ENCODE results near the gene MAML2.
A peak's percentile ranks its signal among the peaks of the same experiment; 100 is the strongest.

MAML2 gene

DNA sequence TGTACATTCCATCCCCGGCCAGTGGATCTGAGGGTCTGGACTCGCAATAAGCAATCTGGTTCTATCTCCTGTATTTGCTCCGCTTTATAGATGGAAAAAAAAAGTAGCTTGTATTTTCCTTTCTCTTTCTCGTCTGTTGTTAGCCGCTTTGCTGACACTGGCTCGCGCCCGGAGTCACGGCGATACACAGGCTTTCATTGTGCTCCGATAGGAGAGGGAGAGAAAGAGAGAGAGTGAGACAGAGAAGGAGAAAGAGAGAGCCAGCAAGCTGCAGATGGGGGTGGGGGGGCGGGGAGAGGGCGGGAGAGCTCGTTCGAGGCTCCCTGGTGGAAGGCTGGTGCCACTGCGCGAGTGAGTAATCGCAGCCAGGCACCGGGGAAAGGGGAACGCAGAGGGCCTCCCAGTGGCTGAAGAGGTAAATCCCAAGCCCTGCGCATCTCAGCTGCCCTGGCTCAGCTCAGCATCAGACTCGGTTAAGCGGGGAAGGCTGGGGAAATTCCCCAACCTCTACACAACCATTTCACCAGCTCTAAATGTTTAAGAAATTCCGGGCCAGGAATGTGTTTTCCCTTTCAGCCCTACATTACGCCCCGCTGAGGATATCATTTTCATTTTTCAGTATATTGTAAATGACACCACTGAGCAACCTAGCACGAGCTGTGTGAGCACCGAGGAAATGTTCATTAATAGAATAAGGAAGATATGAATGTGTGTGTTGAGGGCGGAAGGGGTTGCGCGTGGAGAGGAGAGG, at the start of gene MAML2:
Gene MAML2 (minus strand): TSS at position 235 of the 751 bp plus-strand sequence. CDS start 1,300 bp downstream, outside the sequence.
- DNase-seq (ENCODE audit: low read depth in 2 of 3, low spot score in 2 of 3) = peak; percentile 54 to 83 (median 68)

DNA sequence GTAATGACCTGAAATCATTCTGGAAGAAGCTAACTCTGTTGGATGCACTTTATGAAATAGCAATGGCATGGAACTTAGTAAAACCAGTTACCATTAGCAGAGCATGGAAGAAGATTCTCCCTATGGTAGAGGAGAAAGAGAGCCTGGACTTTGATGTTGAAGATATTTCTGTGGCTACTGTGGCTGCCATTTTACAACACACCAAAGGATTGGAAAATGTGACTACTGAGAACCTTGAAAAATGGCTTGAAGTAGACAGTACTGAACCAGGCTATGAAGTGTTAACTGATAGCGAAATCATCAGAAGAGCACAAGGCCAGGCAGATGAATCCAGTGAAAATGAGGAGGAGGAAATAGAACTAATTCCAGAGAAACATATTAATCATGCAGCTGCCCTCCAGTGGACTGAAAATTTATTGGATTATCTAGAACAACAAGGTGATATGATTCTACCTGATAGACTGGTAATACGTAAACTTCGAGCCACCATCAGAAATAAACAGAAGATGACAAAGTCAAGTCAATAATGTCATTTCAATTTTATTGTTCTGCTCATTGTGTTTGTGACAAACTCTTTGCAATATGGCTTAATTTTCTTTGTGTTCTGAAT, 48.8 kb upstream of the MAML2 start:
- no peak for DNase-seq (ENCODE audit: low read depth in 2 of 3, low spot score in 2 of 3)

DNA sequence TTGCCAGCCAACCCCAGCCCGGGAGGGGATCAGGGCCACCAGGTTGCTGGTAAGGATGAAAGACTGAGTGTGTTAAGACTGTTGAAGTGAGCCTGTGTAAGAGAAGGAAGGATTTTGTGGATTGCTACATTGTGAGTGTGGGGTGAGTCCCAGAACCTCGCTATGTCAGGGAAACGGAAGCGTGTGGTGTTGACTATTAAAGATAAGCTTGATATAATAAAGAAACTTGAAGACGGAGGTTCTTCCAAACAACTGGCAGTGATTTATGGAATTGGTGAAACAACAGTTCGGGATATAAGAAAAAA, 47.4 kb upstream of the MAML2 start:
- no peak for DNase-seq (ENCODE audit: low read depth in 2 of 3, low spot score in 2 of 3)

DNA sequence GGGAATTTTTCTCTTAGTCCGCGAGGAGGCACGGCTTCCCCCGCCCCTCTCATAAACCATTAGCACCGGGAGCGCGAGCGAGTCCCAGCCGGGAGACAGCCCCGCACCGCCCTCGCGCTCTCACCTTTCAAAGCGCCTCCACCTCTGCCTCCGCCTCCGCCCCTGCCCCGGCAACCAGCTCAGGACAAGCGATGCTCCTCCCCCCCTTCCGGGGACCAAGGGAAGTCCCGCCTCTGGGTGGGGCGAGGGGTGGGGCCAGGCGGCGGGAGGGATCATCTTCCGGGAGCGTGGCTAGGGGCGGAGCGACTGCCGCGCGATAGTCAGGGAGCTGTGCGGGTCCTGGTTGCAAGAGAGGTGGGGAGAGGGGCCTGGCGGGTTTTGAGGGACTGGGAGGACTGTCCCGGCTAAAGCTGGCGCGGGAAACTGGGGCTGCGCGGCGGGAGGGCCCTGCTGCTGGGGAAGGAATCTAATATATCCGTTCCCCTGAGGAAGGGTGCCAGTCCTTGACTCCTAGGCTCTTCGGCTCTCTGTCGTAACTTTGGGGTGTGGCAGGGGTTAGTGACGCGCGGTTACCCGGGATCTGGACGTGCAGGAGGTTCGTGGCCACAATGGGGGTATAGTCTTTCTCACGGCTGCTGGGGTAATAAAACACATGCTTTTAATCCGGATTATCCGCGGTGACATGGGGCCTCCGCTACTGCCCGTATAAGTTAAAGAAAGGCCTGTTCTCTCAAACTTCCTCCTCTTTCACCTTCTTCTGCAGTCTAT, 46.9 kb upstream of the MAML2 start, which contains the start of the genes CCDC82 and JRKL:
Gene CCDC82 (minus strand): TSS at position 193 of the 768 bp plus-strand sequence. CDS start 5,165 bp downstream, outside the sequence.
Gene JRKL (plus strand): TSS at position 294 of the 768 bp plus-strand sequence. CDS start 637 bp downstream, outside the sequence.
- DNase-seq (ENCODE audit: low read depth in 2 of 3, low spot score in 2 of 3) = peak; percentile 93 to 96 (median 95)

DNA sequence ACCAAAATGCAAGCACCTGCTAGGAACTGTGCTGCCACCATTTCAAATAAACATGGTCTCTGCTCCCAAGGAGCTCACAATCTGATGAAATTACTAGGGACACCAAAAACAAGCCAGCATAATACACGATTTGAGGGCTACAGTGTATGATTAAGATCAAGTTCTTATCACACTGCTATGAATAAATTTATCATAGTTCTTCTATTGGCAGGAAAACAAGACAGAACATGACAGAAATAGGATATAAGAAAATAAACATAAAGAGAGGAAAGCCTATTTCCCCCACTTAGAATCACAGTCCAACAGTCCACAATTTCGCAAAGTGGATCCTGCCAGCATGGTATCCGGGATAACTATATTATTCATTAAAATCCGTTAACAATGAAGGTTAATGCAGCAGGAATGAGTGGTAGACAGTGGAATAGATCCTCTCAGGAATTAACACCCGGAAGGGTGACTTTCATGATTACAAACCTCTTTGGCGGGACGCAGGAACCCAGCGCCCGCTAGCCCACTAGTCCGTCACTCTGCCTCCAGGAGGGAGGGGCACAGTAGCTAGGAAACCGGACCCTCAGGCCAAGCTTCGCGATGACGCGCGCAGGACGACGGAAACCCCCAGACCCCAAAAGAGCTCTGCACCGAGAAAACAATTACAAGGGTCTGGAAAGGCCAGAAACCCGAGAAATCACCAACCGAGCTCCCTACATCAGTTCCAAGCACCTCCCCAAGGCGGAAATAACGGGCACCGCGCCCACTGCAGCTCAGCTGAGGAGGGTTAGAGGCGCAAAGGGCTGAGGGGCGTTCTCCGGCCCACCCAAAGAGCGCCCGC, 46.1 kb upstream of the MAML2 start:
- DNase-seq (ENCODE audit: low read depth in 2 of 3, low spot score in 2 of 3) = no peak

DNA sequence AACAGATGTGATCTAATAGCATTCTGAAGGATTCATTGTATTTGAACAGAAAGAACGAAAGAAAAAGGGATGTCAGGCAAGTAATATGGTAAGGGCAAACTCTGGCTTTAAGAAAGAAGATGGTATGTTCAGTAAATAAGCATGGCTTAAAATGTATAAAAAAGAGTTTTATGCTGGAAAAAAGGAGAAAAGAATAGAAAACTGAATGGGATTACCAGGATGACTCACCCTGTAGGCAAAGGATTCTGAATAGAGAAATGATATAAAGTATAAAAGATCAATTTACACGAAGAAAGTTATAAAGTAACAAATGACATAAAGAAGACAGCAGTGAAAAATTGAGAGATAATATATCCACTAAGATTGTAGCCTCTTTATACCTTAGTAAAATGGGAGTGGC, 42.2 kb upstream of the MAML2 start:
- no peak for DNase-seq (ENCODE audit: low read depth in 2 of 3, low spot score in 2 of 3)

DNA sequence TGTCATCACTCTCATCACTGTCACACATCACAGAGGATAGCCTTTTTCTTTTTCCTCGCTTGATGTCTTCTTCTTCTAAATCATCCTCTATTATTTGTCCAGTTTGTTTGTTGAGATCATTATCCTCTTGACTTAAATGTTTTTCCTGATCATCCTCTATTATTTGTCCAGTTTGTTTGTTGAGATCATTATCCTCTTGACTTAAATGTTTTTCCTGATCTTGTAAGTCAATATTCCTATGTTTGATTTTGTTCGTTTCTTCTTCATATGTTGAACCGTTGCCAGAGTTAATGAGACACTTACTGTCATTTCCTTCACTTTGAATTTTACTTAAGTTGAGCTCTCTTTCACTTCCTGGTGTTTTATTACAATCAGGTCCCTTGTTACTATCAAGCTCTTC, 41.2 kb upstream of the MAML2 start:
- DNase-seq (ENCODE audit: low read depth in 2 of 3, low spot score in 2 of 3) = no peak

DNA sequence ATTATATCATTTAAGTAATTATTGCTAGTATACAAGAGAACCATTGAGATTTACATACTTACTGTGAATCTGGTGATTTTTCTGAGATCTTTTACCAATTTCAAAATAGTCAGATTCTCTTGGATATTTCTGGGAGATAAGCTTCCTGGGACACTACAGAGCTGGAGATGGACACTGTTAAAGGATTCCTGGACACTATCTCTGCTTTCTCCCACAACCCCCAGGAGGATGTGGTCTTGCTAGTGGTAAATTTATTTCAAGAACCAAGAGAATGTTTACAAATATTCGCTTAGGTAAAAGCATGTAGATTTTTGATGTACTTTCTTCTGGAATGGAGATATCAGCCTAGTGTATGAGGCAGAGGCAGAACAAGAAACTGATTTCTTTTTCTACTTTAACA, 33.8 kb upstream of the MAML2 start:
- DNase-seq (ENCODE audit: low read depth in 2 of 3, low spot score in 2 of 3) = no peak

DNA sequence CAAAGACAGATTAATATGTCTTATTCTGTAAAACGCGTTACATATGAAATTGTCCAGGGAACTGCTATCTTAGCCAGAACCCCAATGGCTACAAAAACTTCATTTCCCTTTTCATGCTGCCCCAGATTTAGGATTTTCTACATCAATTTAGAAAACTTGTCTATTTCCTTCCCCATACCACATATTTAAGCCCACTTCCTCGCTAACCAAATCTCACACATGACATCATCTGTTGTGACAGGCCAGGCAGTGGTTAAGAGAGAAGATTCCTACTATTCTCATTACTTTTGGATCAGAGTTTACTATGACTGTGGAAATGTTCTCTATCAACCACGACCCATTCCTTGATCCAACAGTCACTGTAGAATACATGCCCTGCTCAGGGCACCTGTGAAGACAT, 30.8 kb upstream of the MAML2 start:
- DNase-seq (ENCODE audit: low read depth in 2 of 3, low spot score in 2 of 3) = no peak

DNA sequence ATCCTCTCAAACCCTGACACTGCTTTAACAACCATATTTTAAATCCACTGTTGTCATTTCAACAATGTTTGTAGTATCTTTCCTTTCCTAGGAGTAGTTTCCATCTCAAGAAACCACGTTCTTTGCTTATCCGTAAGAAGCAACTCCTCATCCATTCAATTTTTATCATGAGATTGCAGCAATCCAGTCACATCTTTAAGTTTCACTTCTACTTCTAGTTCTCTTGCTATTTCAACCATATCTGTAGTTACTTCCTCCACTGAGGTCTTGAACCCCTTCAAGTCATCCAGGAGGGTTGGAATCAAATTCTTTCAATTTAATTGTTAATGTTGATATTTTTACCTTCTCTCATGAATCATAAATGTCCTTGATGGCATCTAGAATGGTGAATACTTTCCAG, 24.3 kb upstream of the MAML2 start:
- DNase-seq (ENCODE audit: low read depth in 2 of 3, low spot score in 2 of 3) = no peak

DNA sequence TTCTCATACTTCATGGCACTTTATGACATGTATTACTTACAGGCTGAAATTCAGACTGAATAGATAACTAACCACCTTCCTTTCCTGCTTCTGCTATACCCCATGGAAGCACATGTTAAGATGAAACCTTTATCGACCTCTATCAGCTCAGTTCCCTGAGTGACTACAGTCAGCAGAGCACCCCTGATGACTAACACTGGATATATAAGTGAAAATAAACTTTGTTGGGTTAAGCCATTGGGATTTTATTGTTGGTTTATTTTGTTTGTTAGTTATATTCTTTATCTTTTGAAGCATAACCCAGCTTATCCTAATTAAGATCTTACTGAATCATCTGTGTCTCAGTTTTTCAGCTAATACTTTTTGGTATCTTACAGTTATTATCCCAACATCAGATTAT, 23.0 kb upstream of the MAML2 start:
- DNase-seq (ENCODE audit: low read depth in 2 of 3, low spot score in 2 of 3) = no peak

DNA sequence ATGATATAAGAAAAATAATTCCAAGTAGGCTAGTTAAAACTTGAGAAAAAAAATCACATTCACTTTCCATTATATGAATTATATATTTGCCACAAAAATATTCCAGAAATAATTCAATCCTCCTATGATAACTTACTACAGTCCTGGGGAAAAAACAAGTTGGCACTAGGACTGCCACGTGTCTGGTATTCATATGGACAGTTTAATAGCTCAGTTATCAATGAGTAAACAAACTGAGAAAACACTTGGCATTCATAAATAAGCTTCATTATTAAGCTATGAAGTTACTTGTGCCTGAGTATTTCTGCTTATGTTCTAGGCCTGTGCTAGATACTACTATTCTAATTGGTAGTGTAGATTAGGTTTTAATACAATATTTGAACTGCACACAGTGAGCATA, 22.5 kb upstream of the MAML2 start:
- DNase-seq (ENCODE audit: low read depth in 2 of 3, low spot score in 2 of 3) = no peak

DNA sequence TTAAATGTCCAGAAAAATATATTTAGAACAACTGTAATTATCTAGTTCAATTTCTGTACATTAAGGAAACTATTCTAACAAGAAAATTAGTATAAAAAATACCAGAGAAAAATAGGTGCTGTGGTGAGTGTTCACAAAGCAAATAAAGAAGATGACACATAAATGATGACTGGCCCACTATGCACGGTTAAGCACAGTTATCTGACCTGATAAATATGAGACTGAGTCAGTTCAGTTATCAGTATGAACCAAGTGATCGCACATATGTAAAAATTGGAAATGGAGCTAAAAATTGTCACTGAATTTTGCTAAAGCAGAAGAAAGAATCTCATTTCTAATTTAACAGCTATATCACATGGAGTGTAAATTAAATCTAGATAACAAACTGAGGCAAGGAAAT, 18.8 kb upstream of the MAML2 start:
- DNase-seq (ENCODE audit: low read depth in 2 of 3, low spot score in 2 of 3) = no peak

DNA sequence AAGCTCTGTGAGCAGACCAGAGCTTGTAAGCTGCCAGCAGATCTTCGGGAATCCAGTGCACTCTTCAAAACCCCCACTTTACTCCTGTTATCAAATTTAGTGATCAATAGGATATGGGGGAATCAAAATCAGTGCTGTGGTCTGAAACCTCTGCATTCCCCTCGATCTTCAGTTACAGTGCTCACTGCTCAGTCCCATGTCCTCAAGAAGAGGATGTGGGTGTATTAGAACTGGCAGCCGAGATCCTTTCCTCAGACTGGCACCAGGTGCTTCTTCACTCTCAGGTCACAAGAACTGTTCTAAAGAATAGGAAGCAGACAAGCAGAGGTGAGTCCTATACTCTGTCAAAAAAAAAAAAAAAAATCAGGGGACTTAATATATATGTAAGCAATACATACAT, 15.3 kb upstream of the MAML2 start:
- DNase-seq (ENCODE audit: low read depth in 2 of 3, low spot score in 2 of 3) = no peak

DNA sequence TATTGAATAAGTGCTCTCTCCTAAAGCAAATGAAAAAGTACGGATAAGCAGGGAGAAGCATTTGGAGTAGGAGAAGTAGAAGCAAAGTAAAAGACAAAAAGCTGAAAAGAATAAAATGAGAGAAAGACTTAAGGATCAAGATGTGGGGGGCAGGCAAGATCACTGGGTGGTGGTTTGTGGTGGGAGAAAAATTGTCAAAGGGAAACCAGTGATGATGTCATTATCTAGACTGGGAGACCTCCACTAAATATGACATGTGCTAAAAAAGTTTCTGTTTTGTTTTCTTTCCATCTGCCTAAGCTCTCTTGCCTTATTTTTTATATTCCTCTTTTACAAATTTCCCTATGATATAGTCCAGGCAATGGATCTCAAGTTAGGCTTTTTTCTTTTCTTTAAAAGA, 14.8 kb upstream of the MAML2 start:
- no peak for DNase-seq (ENCODE audit: low read depth in 2 of 3, low spot score in 2 of 3)

DNA sequence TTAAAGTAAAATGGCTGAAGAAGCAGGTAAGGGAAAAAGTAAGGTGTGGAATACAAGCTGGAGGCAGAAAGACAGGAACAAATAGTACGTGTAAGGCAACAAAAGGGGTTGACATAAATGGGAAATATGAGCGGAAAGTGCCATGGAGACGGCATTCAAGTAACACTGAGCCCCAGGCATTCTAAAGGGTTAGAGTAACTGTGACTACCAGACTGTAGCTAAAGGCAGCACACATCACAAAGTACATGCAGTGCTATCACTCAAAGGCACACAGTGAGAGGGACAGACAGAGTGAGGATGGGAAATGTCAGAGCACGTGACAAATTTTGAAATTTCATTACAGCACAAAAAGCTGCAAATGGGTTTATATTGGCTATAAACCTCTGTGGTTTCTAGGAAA, 13.9 kb upstream of the MAML2 start:
- no peak for DNase-seq (ENCODE audit: low read depth in 2 of 3, low spot score in 2 of 3)

DNA sequence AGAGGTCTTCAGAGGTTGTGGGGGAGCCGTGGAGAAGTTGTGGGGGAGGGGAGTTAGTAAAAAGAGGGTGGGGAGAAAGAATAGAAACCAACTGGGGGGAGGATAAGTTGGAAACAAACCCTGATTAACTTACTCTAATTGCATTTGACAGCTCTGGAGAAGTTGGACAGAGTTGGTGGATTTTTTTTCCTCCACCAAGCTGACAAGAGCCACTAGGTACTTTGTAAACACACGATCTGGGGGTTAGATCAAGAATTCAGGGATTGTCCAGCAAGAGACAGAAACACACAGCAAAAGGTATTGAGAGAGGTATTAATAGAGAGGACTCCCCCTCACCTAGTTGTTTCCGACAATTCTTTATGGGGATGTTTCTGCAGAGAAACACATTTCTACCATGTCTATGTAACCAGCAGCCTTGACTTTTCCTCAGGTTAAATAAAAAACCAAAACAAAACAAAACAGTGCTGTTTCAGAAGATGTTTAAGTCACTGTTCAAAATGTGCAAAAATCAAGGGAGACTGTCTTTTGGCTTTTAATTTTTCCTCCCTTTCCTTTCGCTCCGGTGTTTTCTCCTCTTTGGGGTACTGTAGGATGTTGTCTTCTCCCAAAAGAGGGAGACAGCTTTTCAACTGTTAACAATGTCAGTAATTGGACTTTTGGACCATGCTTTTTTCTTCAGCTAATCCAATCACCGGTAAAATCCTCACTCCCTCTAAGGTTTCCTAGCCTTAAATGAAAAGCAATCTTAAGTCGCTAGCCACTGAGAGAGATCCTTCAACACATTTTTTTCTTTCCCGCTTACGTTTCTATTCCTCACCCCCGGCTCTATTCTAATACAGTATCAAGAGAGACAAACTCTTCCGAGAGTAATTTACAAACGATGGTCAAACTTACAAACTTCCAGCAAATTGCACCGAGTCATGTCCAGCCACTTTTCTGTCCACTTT, 708 bp downstream of the MAML2 start:
- DNase-seq (ENCODE audit: low read depth in 2 of 3, low spot score in 2 of 3) = no peak

DNA sequence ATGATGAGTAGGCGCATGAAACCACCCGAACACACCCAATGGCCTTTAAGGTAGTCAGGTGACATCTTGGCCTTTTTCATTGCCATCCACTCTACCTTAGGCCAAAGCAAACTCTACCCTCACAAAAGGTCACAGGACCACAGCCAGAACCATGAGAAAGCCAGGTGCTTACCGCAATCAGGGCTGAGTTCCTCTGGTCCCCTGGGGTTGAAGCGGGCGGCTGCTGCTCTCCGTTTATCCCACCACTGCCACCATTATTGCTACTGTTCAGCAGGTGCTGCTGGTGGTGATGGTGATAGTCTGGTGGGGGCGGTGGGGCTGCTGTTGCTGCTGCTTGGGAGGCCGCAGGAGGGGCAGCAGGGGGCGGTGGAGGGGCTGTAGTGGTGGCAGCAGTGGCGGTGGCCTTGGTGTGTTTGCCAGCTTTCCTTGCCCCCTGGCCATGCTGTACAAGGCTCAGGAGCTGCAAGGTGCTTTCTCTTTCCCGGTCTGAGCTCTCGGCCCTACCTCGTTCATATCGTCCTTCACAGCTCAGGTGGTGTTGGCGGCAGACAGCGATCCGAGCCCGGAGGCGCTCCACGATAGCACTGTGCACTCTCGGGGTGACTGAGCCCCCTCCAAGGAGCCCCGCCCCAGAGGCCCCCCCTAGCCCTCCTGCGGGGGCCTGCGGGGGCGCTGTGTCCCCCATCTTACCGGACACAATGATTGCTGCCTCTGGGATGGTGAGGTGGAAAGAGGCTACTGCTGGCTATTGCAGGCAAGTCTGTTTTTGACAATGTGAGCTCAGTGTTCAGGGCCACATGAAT, 1.6 kb downstream of the MAML2 start:
- DNase-seq (ENCODE audit: low read depth in 2 of 3, low spot score in 2 of 3) = peak in 2 of 3 experiments; percentile 37 to 48

DNA sequence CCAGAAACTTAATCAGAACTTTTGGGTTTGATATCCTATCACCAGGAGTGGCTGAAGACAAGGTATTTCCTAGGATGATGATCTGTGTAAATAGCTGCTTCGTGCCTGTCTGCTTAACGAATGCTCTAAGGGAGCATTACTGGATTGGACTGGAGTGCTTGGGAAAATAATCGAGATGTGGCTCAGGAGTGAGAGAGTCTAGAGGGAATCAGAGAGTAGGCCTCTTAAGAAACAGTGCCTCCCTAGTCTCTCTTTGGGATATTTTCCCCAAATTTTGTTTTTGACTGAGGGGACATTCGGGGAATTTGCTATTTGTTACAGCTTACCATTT, 2.5 kb downstream of the MAML2 start:
- DNase-seq (ENCODE audit: low read depth in 2 of 3, low spot score in 2 of 3) = no peak

Measured in activated CD8-positive, alpha-beta memory T cell treated with anti-CD3 and anti-CD28 coated beads for 48 hours (primary cell).